GM12878 (cell line): ENCODE measurements around the gene DNAJC18. TPM values are rescaled to one million over a fixed set of nuclear protein-coding genes. Genes with fewer than 3 reads are reported as not detected.

Source experiments
- ATAC-seq: fragments of 200-7000 bp; cut with Tn5 transposase; 3 replicates; pipeline ENCODE4 v1.9.1; 2020; ENCODE audit warnings: mild to moderate bottlenecking, moderate library complexity
- BruUV-seq: library from RNA; stranded (reverse); fragments of 400-500 nt; replicated peaks from 2 replicates; lab custom pipeline; 2021; lab: Mats Ljungman, UMichigan
- CTCF ChIA-PET: fragments of 300-600 bp; sonication (Branson Sonifier 250); formaldehyde crosslinking; extraction: SDS; loops from one replicate; lab custom pipeline; 2021; ENCODE audit warnings: inconsistent platforms; lab: Yijun Ruan, JAX
- POLR2A ChIA-PET: fragments of 350-600 bp; formaldehyde crosslinking; extraction: SDS; loops from one replicate; lab custom pipeline; 2021; ENCODE audit warnings: inconsistent platforms; lab: Charles Lee
- RAD21 ChIA-PET: fragments of 300-600 bp; sonication (Branson Sonifier 250); formaldehyde crosslinking; loops from one replicate; lab custom pipeline; 2023; ENCODE audit warnings: antibody characterized with exemption; ENCODE audit not compliant: unreplicated experiment; lab: Charles Lee
- SMC1A ChIA-PET: fragments of 300-600 bp; sonication (Branson Sonifier 250); formaldehyde crosslinking; loops from one replicate; lab custom pipeline; 2023; ENCODE audit not compliant: unreplicated experiment, uncharacterized antibody; lab: Charles Lee
- DNase-seq: peaks from one replicate; pipeline ENCODE4 v3.0.0-alpha.2; 2011; ENCODE audit warnings: low read depth, low spot score
- FAIRE-seq: peaks from 3 replicates; lab custom pipeline; 2011; peaks lifted over from hg19 to GRCh38; lab: Jason Lieb, UNC
- H2AFZ ChIP-seq: 2 replicates; pipeline ENCODE4 v1.6.0; 2011; ENCODE audit warnings: low read depth, low read length, control low read depth; ENCODE audit not compliant: control insufficient read depth
- H3K27ac ChIP-seq: 2 replicates; pipeline ENCODE4 v1.5.1; 2011; ENCODE audit warnings: control low read depth; ENCODE audit not compliant: control insufficient read depth, insufficient read depth
- H3K27me3 ChIP-seq, 2 experiments: replicated peaks in 1 of 2; 2 replicates each; pipeline versions ENCODE4 v1.6.0 to v1.6.1; 2011; ENCODE audit warnings: low read length in 1 of 2; ENCODE audit not compliant: control insufficient read depth in 2 of 2, insufficient read depth in 2 of 2
- H3K36me3 ChIP-seq, 2 experiments: 2 replicates each; pipeline ENCODE4 v1.5.1; 2011; ENCODE audit warnings: low read length in 1 of 2; ENCODE audit not compliant: control insufficient read depth in 2 of 2, insufficient read depth in 2 of 2
- H3K4me1 ChIP-seq: 2 replicates; pipeline ENCODE4 v1.6.1; 2011; ENCODE audit warnings: mild to moderate bottlenecking, low read length, moderate library complexity, mixed read lengths; ENCODE audit not compliant: control insufficient read depth, insufficient read depth
- H3K4me2 ChIP-seq: 2 replicates; pipeline ENCODE4 v1.6.0; 2011; ENCODE audit warnings: control low read depth; ENCODE audit not compliant: control insufficient read depth, insufficient read depth
- H3K4me3 ChIP-seq: fragments of 200-600 bp; sonication (generic); 2 replicates; pipeline ENCODE4 v1.5.1; 2016
- H3K79me2 ChIP-seq: 2 replicates; pipeline ENCODE4 v1.6.0; 2011; ENCODE audit warnings: low read length; ENCODE audit not compliant: control insufficient read depth, insufficient read depth
- H3K9ac ChIP-seq: 2 replicates; pipeline ENCODE4 v1.8.0; 2011; ENCODE audit warnings: low read length, control low read depth, mixed read lengths; ENCODE audit not compliant: control insufficient read depth, insufficient read depth
- H3K9me3 ChIP-seq: replicated peaks from 3 replicates; pipeline ENCODE4 v1.5.1; 2011; ENCODE audit warnings: mild to moderate bottlenecking, low read length; ENCODE audit not compliant: control insufficient read depth, insufficient read depth
- H4K20me1 ChIP-seq: 2 replicates; pipeline ENCODE4 v1.6.0; 2011; ENCODE audit not compliant: control insufficient read depth, insufficient read depth
- CHD2 ChIP-seq: IDR thresholded peaks from 2 replicates; pipeline ENCODE4 v1.6.1; 2011; ENCODE audit warnings: low read depth, low read length, improper control_type of control experiment, borderline replicate concordance
- E4F1 ChIP-seq: fragments of 450-650 bp; IDR thresholded peaks from 2 replicates; pipeline ENCODE4 v1.6.1; 2018; ENCODE audit warnings: borderline replicate concordance, mild to moderate bottlenecking; ENCODE audit not compliant: partially characterized antibody
- EED ChIP-seq: sonication (generic); IDR thresholded peaks from 2 replicates; pipeline ENCODE4 v1.6.1; 2016; ENCODE audit warnings: antibody characterized with exemption, low read depth
- EGR1 ChIP-seq, 2 experiments: IDR thresholded peaks; 1 replicate in 1 of 2; 2 replicates in 1 of 2; pipeline ENCODE4 v1.6.1; 2011 to 2012; ENCODE audit warnings: low read depth in 2 of 2, low read length in 2 of 2, borderline replicate concordance in 1 of 2, mild to moderate bottlenecking in 1 of 2, moderate library complexity in 1 of 2
- KDM1A ChIP-seq: fragments of 200-600 bp; sonication (generic); IDR thresholded peaks from 2 replicates; pipeline ENCODE4 v1.6.1; 2016; ENCODE audit warnings: borderline replicate concordance
- MAX ChIP-seq: IDR thresholded peaks from 2 replicates; pipeline ENCODE4 v1.6.1; 2012; ENCODE audit warnings: low read depth, low read length, improper control_type of control experiment
- MEF2A ChIP-seq: IDR thresholded peaks from 2 replicates; pipeline ENCODE4 v1.6.1; 2011; ENCODE audit warnings: low read depth, mild to moderate bottlenecking, low read length, moderate library complexity; ENCODE audit not compliant: insufficient read depth
- MTA3 ChIP-seq: IDR thresholded peaks from 2 replicates; pipeline ENCODE4 v1.6.1; 2012; ENCODE audit warnings: low read length, inconsistent platforms, borderline replicate concordance
- NFXL1 ChIP-seq: fragments of 450-650 bp; IDR thresholded peaks from 2 replicates; pipeline ENCODE4 v1.6.1; 2017; ENCODE audit warnings: antibody characterized with exemption, mild to moderate bottlenecking, borderline replicate concordance
- NR2C2 ChIP-seq: IDR thresholded peaks from 2 replicates; pipeline ENCODE4 v1.6.1; 2011; ENCODE audit warnings: borderline replicate concordance, low read depth; ENCODE audit not compliant: control insufficient read depth, insufficient read length
- POLR2A ChIP-seq: IDR thresholded peaks from 2 replicates; pipeline ENCODE4 v1.6.1; 2011; ENCODE audit warnings: low read depth, mild to moderate bottlenecking, low read length
- PRDM15 ChIP-seq: fragments of 450-650 bp; formaldehyde crosslinking; IDR thresholded peaks from 2 replicates; pipeline ENCODE4 v1.4.0; 2020; ENCODE audit warnings: mild to moderate bottlenecking, moderate library complexity
- RAD51 ChIP-seq: fragments of 450-650 bp; IDR thresholded peaks from 2 replicates; pipeline ENCODE4 v1.6.1; 2016; ENCODE audit warnings: moderate library complexity, mild to moderate bottlenecking, inconsistent platforms
- SMARCA5 ChIP-seq: fragments of 450-650 bp; IDR thresholded peaks from 2 replicates; pipeline ENCODE4 v1.6.1; 2017; ENCODE audit warnings: mild to moderate bottlenecking
- WGBS: methylation state at CpG from one replicate; pipeline ENCODE4 v1.1.6; 2016; ENCODE audit warnings: low lambda C conversion rate; ENCODE audit not compliant: insufficient replicate concordance, insufficient coverage; ENCODE audit errors: missing lambda C conversion rate; 5-methylcytosine and 5-hydroxymethylcytosine counted together
- in situ Hi-C: fragments of 300-500 bp; cut with MboI; formaldehyde crosslinking; loops from 9 replicates; pipeline ENCODE4 v1.14.3; 2018; ENCODE audit warnings: mixed read lengths
- intact Hi-C: fragments of 100-400 bp; cut with micrococcal nuclease; formaldehyde crosslinking; loops from one replicate; pipeline ENCODE4 v1.14.2; 2022; ENCODE audit not compliant: unreplicated experiment
- polyA plus RNA-seq, 11 experiments: library from polyadenylated mRNA; depleted of rRNA in 4 of 11; unstranded in 6 of 11; stranded (reverse) in 5 of 11; fragments of >200 nt; fragmentation: Nextera tagmentation in 4 of 11; fragmentation: Illumina TruSeq in 1 of 11; extraction: Ambion mirVana in 4 of 11; extraction: Trizol in 1 of 11; gene quantifications; 1 replicate in 1 of 11; 2 replicates in 10 of 11; pipeline versions ENCODE4 v1.2.1 to v1.2.3, GENCODE V29; 2011 to 2016; ENCODE audit warnings: inconsistent platforms in 2 of 11, missing spikeins in 2 of 11, low read depth in 1 of 11
- total RNA-seq, 4 experiments: library from RNA; depleted of rRNA in 3 of 4; stranded (reverse); fragments of >200 nt in 3 of 4; fragmentation: Illumina TruSeq in 1 of 4; extraction: Trizol in 1 of 4; gene quantifications; 2 replicates each; pipeline versions ENCODE4 v1.2.1 to v1.2.3, GENCODE V29; 2013 to 2021
- TF ChIP-seq, protein P1 (sequence below): fragments of 450-650 bp; IDR thresholded peaks from 2 replicates; pipeline ENCODE4 v1.6.1; 2016; ENCODE audit warnings: mild to moderate bottlenecking

DNAJC18 gene
- total and polyA plus RNA-seq, 10 of the 15 experiments (the other 5 are each of a cell fraction or from before 2014, with no cell fraction given), result 6.4 to 26.7 (median 17.7) TPM

DNA sequence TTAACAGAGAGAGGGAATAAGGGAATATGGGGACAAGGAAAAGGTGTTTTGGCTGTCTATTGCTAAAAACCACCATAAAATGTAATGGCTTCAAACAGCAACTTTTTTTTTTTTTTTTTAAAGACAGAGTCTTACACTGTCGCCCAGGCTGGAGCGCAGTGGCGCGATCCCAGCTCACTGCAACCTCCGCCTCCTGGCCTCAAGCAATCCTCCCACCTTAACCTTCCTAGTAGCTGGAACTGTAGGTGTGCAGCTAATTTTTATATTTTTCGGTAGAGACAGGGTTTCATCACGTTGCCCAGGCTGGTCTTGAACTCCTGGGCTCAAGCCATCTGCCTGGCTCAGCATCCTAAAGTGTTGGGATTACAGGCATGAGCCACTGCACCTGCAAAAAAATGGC, 31.1 kb downstream of the DNAJC18 start:
- DNase-seq, result no peak
- RAD21 ChIA-PET, result interaction anchor here (0.7 to 2.2 kb wide), 7 partner anchors 8 to 140 kb away, joined by 3 to 16 read pairs (median 4); no protein-coding TSS in a partner anchor
- CTCF ChIA-PET, result interaction anchor here (0.7 to 3.8 kb wide), 5 partner anchors 11 to 110 kb away, joined by 3 to 39 read pairs (median 6); no protein-coding TSS in a partner anchor
- no peak for ATAC-seq
- H3K4me3 ChIP-seq, result no peak overlapping the region
- POLR2A ChIA-PET, result interaction anchor here (0.7 to 2.7 kb wide), 5 partner anchors 12 to 229 kb away, joined by 3 to 10 read pairs (median 3); partner anchors contain the start of gene DNAJC18
- H3K9ac ChIP-seq, result no peak overlapping the region
- H3K27me3 ChIP-seq, result no peaks in the 10 kb centered on the region
- H3K9me3 ChIP-seq, result no peaks in the 10 kb centered on the region
- in situ Hi-C loops, result no loop called here
- H4K20me1 ChIP-seq, result no peaks in the 10 kb centered on the region
- BruUV-seq, result no TSS peak
- H3K4me1 ChIP-seq, result peaks cover 18% of the 10 kb centered on the region
- H3K4me2 ChIP-seq, result no peak overlapping the region
- H3K79me2 ChIP-seq, result no peaks in the 10 kb centered on the region
- no peaks in the 10 kb centered on the region for H3K36me3 ChIP-seq
- SMC1A ChIA-PET, result interaction anchor here (0.6 to 3.3 kb wide), 10 partner anchors 7 to 136 kb away, joined by 3 to 14 read pairs (median 4); partner anchors contain the start of gene MZB1
- no peak overlapping the region for H2AFZ ChIP-seq
- H3K27ac ChIP-seq, result no peak overlapping the region
- intact Hi-C loops, result no loop called here
- 97% methylated on average over 7 of the region's 7 CpGs for WGBS
- FAIRE-seq, result no peak
- TF ChIP-seq MAX, result no peak
- TF ChIP-seq PRDM15 (CRISPR knock-in tag), result no peak
- no peak for TF ChIP-seq E4F1
- no peak for TF ChIP-seq MEF2A
- TF ChIP-seq POLR2A, result no peak
- TF ChIP-seq EED, result no peak
- no peak for TF ChIP-seq NFXL1
- TF ChIP-seq SMARCA5, result no peak
- no peak for TF ChIP-seq MTA3
- no peak for TF ChIP-seq NR2C2
- no peak for TF ChIP-seq RAD51
- TF ChIP-seq, protein P1, sequence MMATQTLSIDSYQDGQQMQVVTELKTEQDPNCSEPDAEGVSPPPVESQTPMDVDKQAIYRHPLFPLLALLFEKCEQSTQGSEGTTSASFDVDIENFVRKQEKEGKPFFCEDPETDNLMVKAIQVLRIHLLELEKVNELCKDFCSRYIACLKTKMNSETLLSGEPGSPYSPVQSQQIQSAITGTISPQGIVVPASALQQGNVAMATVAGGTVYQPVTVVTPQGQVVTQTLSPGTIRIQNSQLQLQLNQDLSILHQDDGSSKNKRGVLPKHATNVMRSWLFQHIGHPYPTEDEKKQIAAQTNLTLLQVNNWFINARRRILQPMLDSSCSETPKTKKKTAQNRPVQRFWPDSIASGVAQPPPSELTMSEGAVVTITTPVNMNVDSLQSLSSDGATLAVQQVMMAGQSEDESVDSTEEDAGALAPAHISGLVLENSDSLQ, result no peak
- TF ChIP-seq CHD2, result no peak
- TF ChIP-seq KDM1A, result no peak
- TF ChIP-seq EGR1 (IDR thresholded peaks at IDR 0.05; ENCODE audit: borderline replicate concordance in 1 of 2, low read depth in 2 of 2, low read length in 2 of 2), result no peak
